ELF-1 (cell line): Measurements from ENCODE around the gene RHOBTB1.
"Not testable (repeated sequence)": the region's sequence is repeated elsewhere in the genome, so short reads cannot be mapped to it uniquely, and the experiment has no call there.

Experiments used
- DNase-seq: peaks from one replicate; pipeline ENCODE4 v3.0.0-alpha.2; 2016; ENCODE audit warnings: low read depth, low spot score

The RHOBTB1 gene

DNA sequence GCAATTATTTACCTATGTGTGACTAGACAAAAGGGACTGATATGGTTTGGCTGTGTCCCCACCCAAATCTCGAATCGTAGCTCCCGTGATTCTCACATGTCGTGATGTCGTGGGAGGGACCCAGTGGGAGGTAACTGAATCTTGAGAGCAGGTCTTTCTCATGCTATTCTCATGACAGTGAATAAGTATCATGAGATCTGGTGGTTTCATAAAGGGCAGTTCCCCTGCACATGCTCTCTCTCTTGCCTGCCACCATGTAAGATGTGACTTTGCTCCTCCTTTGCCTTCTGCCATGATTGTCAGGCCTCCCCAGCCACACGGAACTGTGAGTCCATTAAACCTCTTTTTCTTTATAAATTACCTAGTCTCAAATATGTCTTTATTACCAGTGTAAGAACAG is 37.2 kb downstream of the RHOBTB1 start:
- not testable (repeated sequence) for DNase-seq

GRCh38 chr10:60906411-60906810 is 37.6 kb downstream of the RHOBTB1 start:
- no peak for DNase-seq

- DNase-seq, result no peak
Measured at GRCh38 chr10:60905580-60905979, 38.4 kb downstream of the RHOBTB1 start.

DNA sequence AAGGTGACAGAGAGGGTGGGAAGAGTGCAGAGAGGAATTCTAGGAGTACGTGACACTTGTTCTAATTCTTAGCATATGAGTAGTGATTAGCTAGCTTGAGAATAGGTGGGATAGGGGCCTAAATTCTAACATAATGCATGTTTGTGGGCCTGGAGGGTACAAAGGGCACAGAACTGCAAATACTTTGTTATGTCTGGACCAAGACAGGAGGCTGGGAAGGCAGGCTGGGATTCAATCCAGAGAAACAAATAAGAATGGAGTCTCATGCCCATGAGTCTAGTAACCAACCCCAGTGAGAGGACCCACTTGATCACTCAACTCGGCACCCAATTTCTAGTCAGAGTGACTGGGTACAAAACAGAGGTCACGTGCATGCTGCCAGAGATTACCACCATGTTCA is 40.9 kb downstream of the RHOBTB1 start:
- DNase-seq, result no peak

- DNase-seq, result no peak
Measured at GRCh38 chr10:60901561-60902235, 42.3 kb downstream of the RHOBTB1 start.

- no peak for DNase-seq
Measured at GRCh38 chr10:60899266-60899665, 44.7 kb downstream of the RHOBTB1 start.

GRCh38 chr10:60898321-60898720 is 45.7 kb downstream of the RHOBTB1 start:
- DNase-seq, result no peak

- no peak for DNase-seq
Measured at GRCh38 chr10:60896810-60897209, 47.2 kb downstream of the RHOBTB1 start.

DNA sequence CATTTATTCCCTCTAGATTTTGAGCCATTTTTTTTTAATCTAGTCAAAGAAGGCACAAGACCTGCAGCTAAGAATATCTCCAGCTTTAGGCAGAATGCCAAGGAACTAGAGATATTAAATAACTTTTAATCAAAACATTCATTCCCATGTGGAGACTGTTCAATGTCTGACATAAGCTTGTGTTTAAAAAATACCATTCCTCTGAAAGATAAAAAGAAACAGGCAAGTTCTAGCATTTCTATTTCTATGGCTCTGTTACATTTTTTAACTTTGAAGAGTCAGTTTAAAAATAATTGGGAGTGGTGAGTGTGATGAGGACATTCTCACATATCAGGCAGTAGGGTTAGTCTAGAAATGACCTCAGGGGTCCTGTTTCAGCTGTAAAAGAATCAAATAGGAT is 48.0 kb downstream of the RHOBTB1 start:
- no peak for DNase-seq

DNA sequence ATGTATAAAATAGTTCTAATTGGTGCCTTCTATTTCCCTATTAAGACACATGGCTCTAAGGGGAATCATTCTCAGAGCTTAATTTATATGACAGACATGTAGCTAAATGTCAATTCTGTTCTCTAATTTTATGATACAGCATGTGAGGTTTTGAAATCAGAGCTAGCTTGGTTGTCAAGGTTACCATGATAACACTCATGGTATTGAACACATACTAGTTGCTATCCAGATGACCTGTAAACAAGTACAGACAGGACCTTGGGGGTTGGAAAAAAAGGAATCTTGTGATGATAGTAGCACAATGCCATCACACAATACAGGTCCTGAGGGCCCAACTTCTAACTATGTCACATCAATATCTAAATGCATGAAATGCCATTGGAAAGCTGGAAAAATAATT is 49.2 kb downstream of the RHOBTB1 start:
- no peak for DNase-seq

DNA sequence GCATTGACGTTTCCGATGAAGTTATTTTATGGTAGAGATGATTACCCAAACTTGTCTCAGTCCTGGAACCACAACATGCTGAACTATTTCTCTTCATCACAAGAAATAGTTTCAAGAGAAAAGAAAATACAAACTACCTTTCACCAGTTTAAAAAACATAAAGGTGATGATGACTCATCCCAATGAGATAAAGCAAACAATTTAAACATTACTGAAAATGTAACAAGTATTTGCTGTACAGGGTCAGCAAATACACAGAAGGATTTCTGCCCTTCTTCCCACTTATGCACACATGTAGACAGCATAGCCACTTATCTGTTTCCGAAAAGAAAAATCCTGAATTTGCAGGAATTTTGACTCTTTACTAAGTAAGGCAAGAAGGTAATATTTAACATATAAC is 50.8 kb downstream of the RHOBTB1 start:
- DNase-seq, result no peak

GRCh38 chr10:60892571-60892970 is 51.4 kb downstream of the RHOBTB1 start:
- no peak for DNase-seq

DNA sequence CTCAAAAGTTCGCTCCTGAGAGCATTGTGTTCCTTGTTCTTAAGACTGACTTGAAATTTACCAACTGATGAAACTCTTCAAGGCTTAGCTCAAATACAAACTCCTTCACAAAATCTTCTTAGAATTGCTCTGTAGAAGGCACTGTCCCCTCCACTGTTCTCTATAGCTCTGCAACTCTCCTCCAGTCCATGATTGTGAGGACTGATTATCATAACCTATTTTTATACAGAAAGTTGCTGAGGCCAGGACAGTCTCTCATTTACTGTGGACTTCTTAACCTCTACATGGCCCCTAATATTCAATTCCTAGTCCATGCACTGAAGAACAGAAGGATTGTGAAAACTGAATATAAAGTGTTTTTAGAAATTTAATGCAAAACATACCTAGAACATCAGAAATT is 53.2 kb downstream of the RHOBTB1 start:
- no peak for DNase-seq

DNA sequence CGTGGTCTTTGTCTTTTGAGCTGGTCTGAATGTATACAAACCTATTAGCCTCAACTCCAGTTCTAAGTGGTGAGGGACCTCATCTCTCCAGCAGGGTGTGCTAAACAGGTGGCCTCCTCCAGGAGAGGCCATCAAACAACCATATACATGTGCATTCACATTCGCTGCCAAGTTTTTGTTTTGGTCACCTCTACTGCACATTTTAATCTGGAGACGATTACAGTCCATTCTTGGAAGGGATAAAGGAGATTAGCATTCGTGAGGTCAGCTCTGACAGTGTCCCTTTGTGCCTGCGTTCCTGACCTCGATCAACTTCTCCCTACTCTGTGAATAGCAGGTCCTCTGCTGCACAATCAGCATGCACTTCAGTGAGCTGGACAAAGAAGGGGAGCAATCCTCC is 60.8 kb downstream of the RHOBTB1 start:
- peak; percentile 28 for DNase-seq

- DNase-seq, result no peak
Measured at GRCh38 chr10:60878224-60878623, 65.8 kb downstream of the RHOBTB1 start.

GRCh38 chr10:60877777-60878120 is 66.2 kb downstream of the RHOBTB1 start:
- DNase-seq, result no peak

GRCh38 chr10:60877061-60877776 is 66.8 kb downstream of the RHOBTB1 start:
- no peak for DNase-seq

- no peak for DNase-seq
Measured at GRCh38 chr10:60873758-60874157, 70.2 kb downstream of the RHOBTB1 start.

DNA sequence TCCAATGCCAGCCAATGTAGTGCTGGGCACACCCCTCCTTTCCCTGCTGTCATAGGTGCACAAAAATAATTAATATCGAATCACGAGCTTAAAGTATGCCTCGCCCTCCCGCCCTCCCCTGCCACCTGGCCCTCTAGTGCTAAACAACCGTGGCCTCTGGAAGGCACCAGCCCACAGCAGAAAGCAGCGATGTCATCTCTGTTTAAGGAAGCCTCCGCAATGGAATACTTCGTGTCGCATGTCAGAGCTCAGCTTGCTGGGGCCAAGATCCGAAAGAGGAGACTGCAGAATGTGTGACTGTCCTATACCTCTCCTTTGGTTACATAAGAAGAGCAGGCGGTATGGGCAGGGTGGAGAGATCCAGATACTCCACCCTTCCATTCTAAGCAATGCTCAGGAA is 71.5 kb downstream of the RHOBTB1 start:
- no peak for DNase-seq

GRCh38 chr10:60871215-60871614 is 72.8 kb downstream of the RHOBTB1 start:
- DNase-seq, result no peak

DNA sequence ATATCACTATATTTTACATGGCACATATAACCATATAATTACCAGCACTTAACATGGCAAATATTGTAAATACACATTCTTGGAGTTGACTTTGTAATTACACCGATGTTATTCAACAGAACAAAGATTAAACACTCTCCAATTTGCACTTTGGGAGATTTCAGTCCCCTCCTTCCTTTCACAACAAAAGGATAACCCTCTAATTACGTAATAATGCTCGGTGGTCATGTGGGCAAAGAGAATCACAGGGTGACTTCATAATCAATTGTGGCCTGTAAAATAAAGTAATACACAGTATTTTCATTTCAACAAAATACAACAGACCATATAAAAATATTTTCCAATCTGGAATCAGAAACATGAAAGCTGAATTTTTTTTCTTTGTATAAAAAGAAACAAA is 73.2 kb downstream of the RHOBTB1 start:
- DNase-seq, result no peak

DNA sequence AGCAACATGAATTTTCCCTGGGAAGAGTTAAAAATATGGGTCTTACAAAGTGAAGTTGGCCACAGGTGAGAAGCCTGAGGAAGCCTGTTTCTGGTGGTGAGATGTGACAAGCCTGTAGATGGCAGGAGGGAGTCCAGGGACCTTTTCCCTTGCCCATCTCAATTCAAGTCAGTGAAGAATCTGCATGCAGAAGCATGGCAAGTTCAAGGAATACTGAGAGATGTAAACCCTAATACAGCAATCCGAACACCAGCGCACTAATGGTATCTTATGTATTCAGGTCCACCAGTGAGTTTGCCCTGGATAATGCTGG is 73.6 kb downstream of the RHOBTB1 start:
- DNase-seq, result no peak

DNA sequence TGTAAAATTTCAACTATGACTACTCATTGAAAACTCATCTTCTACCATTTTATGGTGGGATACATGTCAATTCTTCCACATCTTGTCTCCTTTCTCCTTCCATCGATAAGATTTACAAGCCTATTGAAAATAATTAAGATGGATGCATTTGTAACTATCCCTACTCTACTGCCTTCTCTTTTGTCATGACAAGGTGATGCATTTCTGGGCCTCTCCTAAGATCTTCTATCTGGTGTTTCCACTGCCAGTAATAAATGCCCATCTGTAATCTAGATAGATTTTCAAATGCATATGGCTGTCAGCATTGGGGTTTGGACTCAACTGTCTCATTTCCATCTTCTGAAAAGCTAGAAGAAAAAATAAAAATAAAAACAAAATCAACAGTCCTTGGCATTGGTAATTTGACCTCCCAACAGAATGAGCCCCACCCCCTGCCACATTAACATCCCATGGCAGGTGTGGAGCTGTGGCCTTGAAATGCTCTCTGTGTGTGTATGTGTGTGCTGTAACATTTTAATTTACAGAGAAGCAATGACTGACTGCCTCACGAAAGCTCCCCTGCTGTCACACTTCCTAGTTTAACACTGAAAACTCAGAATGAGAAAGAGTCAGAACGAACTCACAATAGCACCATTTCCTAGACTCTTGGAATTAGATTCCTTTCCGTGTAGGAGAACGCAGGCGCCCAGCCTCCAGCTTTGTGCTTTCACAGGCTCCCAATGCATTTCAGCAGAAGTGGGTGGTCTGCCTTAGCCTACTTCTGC is 74.2 kb downstream of the RHOBTB1 start:
- no peak for DNase-seq
